AG10803 (cell line): ENCODE measurements around the gene FZD10.

Source experiments
- DNase-seq: peaks from one replicate; pipeline ENCODE4 v3.0.0; 2010; ENCODE audit warnings: low read depth
- H3K4me3 ChIP-seq: 2 replicates; pipeline ENCODE4 v1.5.1; 2011; ENCODE audit warnings: mild to moderate bottlenecking, low read length, control low read depth
- TF ChIP-seq, protein P1 (sequence below): conservative IDR thresholded peaks from 2 replicates; pipeline ENCODE4 v1.5.1; 2011; ENCODE audit warnings: mild to moderate bottlenecking, low read length, control low read depth, inconsistent platforms

FZD10 gene

DNA sequence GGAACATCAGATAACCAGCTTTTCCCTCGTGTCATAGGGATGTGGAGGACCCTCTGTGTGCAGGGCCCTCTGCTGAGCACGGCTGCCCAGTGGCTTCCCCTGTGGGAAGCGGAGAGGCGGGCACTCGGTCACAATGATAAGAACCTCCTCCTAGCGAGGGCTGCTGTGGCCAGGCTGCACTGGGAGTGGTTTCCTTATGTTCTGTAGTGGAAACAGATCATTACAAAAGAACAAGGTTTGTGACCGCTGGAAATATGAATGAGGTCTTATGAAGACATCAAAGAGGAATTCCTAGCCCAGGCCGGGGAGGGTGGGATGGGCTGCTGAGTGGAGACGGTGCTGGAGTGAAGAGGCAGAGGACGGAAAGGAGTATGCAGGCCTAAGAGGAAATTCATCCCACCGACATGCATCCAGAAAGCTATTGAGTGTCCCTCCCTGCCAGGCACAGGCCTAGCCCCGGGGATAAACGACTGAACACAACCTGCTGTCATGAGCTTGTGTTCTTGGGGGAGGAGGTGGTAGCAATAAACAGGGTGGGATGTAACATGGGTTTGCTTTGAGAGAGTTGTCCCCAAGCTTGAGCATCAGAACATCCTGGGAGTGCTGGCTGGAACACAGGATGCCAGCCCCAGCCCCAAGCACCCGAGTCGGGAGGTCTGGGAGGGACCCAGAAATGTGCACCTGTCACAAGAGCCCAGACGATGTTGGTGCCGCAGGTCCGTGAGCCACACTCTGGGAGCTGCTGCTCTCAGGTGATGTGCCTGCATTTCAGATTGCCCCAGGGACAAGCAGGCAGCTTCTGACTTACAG, 37.5 kb downstream of the FZD10 start:
- TF ChIP-seq, protein P1, sequence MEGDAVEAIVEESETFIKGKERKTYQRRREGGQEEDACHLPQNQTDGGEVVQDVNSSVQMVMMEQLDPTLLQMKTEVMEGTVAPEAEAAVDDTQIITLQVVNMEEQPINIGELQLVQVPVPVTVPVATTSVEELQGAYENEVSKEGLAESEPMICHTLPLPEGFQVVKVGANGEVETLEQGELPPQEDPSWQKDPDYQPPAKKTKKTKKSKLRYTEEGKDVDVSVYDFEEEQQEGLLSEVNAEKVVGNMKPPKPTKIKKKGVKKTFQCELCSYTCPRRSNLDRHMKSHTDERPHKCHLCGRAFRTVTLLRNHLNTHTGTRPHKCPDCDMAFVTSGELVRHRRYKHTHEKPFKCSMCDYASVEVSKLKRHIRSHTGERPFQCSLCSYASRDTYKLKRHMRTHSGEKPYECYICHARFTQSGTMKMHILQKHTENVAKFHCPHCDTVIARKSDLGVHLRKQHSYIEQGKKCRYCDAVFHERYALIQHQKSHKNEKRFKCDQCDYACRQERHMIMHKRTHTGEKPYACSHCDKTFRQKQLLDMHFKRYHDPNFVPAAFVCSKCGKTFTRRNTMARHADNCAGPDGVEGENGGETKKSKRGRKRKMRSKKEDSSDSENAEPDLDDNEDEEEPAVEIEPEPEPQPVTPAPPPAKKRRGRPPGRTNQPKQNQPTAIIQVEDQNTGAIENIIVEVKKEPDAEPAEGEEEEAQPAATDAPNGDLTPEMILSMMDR = no peak
- no peak overlapping the region for H3K4me3 ChIP-seq
- DNase-seq = no peak

DNA sequence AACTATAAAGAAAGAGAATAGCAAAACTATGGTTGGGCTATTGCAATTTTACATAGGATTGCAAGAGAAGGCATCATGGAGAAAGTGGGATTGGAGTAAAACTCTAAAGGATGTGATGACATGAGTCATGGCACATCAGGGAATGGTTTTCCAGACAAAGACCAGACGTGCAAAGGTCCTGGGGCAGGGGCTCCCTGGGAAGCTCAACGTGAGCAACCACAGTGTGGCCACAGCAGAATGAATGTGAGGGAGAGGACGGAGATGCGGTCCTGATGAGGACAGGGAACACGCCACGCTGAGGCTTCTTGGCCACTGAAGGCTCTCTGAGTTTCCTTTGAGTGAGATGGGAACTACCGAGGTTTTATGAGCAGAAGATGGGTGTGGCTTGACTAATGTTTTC, 38.2 kb downstream of the FZD10 start:
- TF ChIP-seq, protein P1 = no peak

GRCh38 chr12:130201037-130201436, 38.8 kb downstream of the FZD10 start:
- H3K4me3 ChIP-seq = no peak overlapping the region
- TF ChIP-seq, protein P1 = no peak
- no peak for DNase-seq

More for the DNA sequence above, 38.2 kb downstream of the FZD10 start:
- no peak for DNase-seq
- H3K4me3 ChIP-seq = no peak overlapping the region

- no peak overlapping the region for H3K4me3 ChIP-seq
- TF ChIP-seq, protein P1 = no peak
- DNase-seq = no peak
Measured at GRCh38 chr12:130202201-130202600, 39.9 kb downstream of the FZD10 start.

DNA sequence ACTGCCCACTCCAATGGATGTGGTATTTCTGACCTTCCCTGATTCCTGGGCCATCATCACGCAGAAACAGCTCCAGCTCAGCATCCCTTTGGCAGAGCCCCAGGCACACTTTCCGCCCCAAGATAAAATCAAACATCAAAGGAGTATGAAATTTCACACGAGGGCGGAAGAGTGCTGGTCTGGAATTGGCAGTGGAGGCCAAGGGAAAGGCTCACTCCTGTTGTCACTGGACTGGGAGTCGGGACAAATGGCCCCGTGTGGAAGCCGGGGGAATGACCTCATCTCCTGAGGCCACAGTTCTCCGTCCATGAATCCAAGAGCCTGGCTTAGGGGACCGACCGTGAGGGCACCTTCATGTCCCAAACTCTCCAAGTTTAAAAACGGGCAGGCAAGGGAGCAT, 40.9 kb downstream of the FZD10 start:
- no peak overlapping the region for H3K4me3 ChIP-seq
- TF ChIP-seq, protein P1 = no peak
- no peak for DNase-seq

GRCh38 chr12:130204541-130204953, 42.3 kb downstream of the FZD10 start:
- TF ChIP-seq, protein P1 = no peak
- no peak for DNase-seq
- H3K4me3 ChIP-seq = no peak overlapping the region

- no peak overlapping the region for H3K4me3 ChIP-seq
- TF ChIP-seq, protein P1 = no peak
- no peak for DNase-seq
Measured at GRCh38 chr12:130205495-130205894, 43.2 kb downstream of the FZD10 start.
